ENCODE measurements around the gene ZBTB6.

Gene ZBTB6

GRCh38 chr9:122912964-122913673 is at the start of gene ZBTB6:
Gene ZBTB6, minus strand, starts transcription at chr9:122913323. Its CDS starts 1,251 bp downstream, at chr9:122912072.
- DNase-seq, result peak; percentile 34

- DNase-seq, result no peak
These were observed 48.0 kb upstream of the ZBTB6 start for GRCh38 chr9:122961139-122961538.

GRCh38 chr9:122955961-122956360 is 42.8 kb upstream of the ZBTB6 start:
- no peak for DNase-seq

- no peak for DNase-seq
These were observed 41.1 kb upstream of the ZBTB6 start for GRCh38 chr9:122954253-122954691.

GRCh38 chr9:122951056-122951455 is 37.9 kb upstream of the ZBTB6 start:
- no peak for DNase-seq

GRCh38 chr9:122950263-122950662 is 37.1 kb upstream of the ZBTB6 start:
- no peak for DNase-seq

GRCh38 chr9:122949696-122950095 is 36.6 kb upstream of the ZBTB6 start:
- no peak for DNase-seq

GRCh38 chr9:122948313-122948712 is 35.2 kb upstream of the ZBTB6 start:
- no peak for DNase-seq

- no peak for DNase-seq
These were observed 33.4 kb upstream of the ZBTB6 start for GRCh38 chr9:122946461-122947005.

- no peak for DNase-seq
These were observed 32.1 kb upstream of the ZBTB6 start for GRCh38 chr9:122944960-122945888.

- DNase-seq, result no peak
These were observed 28.6 kb upstream of the ZBTB6 start for GRCh38 chr9:122941582-122942234.

GRCh38 chr9:122940749-122941581 is 27.8 kb upstream of the ZBTB6 start, which contains the start of gene RABGAP1:
Gene RABGAP1, plus strand, starts transcription at chr9:122941020. Its CDS starts 16,040 bp downstream, at chr9:122957060.
- peak; percentile 84 for DNase-seq

GRCh38 chr9:122940454-122940748 is 27.3 kb upstream of the ZBTB6 start:
- DNase-seq, result no peak

- no peak for DNase-seq
These were observed 26.5 kb upstream of the ZBTB6 start for GRCh38 chr9:122939601-122940000.

- DNase-seq, result no peak
These were observed 23.8 kb upstream of the ZBTB6 start for GRCh38 chr9:122936883-122937282.

GRCh38 chr9:122936464-122936863 is 23.3 kb upstream of the ZBTB6 start:
- no peak for DNase-seq

GRCh38 chr9:122931226-122932121 is 18.4 kb upstream of the ZBTB6 start, which contains the start of gene ZBTB26:
Gene ZBTB26, minus strand, starts transcription at chr9:122931512. Its CDS starts 11,578 bp downstream, at chr9:122919934.
- peak; percentile 90 for DNase-seq

- DNase-seq, result no peak
These were observed 17.6 kb upstream of the ZBTB6 start for GRCh38 chr9:122930541-122931225.

- DNase-seq, result no peak
These were observed 16.8 kb upstream of the ZBTB6 start for GRCh38 chr9:122929796-122930354.

GRCh38 chr9:122923947-122924346 is 10.8 kb upstream of the ZBTB6 start:
- DNase-seq, result no peak
